GM12891 (cell line): ENCODE results near the gene ARMC8.

ENCODE experiments used
- POLR2A ChIP-seq: IDR thresholded peaks from 2 replicates; pipeline ENCODE4 v1.6.1; 2011; ENCODE audit warnings: low read depth, low read length, control low read depth
- POLR2AphosphoS5 ChIP-seq: IDR thresholded peaks from 2 replicates; pipeline ENCODE4 v1.6.1; 2011; ENCODE audit warnings: low read depth, low read length, control low read depth

- no peak for TF ChIP-seq POLR2A
- TF ChIP-seq POLR2AphosphoS5 = no peak
These were observed 72.0 kb downstream of the ARMC8 start for GRCh38 chr3:138259126-138259525.
